Left ventricle myocardium inferior (tissue), 1 donor: ENCODE data around the gene TLR9. TPM values are rescaled to one million over a fixed set of nuclear protein-coding genes. Genes with fewer than 3 reads are reported as not detected.

ENCODE experiments used
- DNase-seq: peaks from one replicate; pipeline ENCODE4 v3.0.0-alpha.2; 2020
- H3K27ac ChIP-seq: fragments of 200-600 bp; replicated peaks from 2 replicates; pipeline ENCODE4 v1.8.0; 2021
- H3K27me3 ChIP-seq: fragments of 200-600 bp; 2 replicates; pipeline ENCODE4 v1.8.0; 2021; ENCODE audit warnings: low read depth
- H3K36me3 ChIP-seq: fragments of 200-600 bp; 2 replicates; pipeline ENCODE4 v1.8.0; 2021
- H3K4me1 ChIP-seq: fragments of 200-600 bp; 2 replicates; pipeline ENCODE4 v1.8.0; 2021
- H3K4me3 ChIP-seq: fragments of 200-600 bp; 2 replicates; pipeline ENCODE4 v1.8.0; 2021; ENCODE audit warnings: mild to moderate bottlenecking, moderate library complexity
- H3K9me3 ChIP-seq: fragments of 200-600 bp; replicated peaks from 2 replicates; pipeline ENCODE4 v1.8.0; 2021
- intact Hi-C: fragments of 100-400 bp; cut with micrococcal nuclease; formaldehyde crosslinking; loops from one replicate; pipeline ENCODE4 v1.11.0; 2022
- total RNA-seq: library from RNA; stranded (reverse); fragmentation: NEBNext Ultra II Directional; extraction: Animal tissue kit (Norgen Biotek cat#: 25700); gene quantifications from one replicate; pipeline ENCODE4 v1.2.1, GENCODE V29; 2021
- TF ChIP-seq, protein P1 (sequence below): fragments of 200-600 bp; IDR thresholded peaks from 2 replicates; pipeline ENCODE4 v1.8.0; 2021; ENCODE audit warnings: antibody characterized with exemption, mild to moderate bottlenecking, borderline replicate concordance
- donor health status: DM: no; HTN: yes; CAD: no; lungs with severe emphysema.

TLR9 gene
- total RNA-seq, 1 donor from 2014 or later: 0.66 TPM

DNA sequence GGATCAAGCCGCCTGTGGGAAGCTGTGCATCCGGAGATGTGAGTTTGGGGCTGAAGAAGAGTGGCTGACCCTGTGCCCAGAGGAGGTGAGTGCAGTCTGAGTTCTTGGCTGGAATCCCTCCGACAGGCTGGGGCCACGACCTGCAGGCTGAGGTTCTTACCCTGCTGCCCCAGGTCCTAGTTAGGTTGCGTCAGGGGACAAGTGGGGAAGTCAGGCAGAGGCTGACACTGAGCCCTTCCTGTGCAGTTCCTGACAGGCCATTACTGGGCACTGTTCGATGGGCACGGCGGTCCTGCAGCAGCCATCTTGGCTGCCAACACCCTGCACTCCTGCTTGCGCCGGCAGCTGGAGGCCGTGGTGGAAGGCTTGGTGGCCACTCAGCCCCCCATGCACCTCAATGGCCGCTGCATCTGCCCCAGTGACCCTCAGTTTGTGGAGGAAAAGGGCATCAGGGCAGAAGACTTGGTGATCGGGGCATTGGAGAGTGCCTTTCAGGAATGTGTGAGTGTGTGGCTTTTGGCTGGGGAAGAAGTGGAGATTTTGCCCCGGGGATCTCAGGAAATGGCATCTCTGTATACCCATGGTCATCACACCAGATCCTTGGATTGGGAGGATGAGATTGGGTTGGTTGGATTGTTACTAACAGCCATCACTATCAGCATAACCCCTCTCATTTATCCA is 21.4 kb upstream of the TLR9 start:
- Histone ChIP-seq H3K36me3 (peaks cover 28% of the 10 kb centered on the region), H3K4me1 (peaks cover 40% of the 10 kb centered on the region), H3K9me3 (no peaks in the 10 kb centered on the region), H3K4me3 (peak overlapping the region; percentile 70), H3K27me3 (no peaks in the 10 kb centered on the region), H3K27ac (peak overlapping the region; percentile 88)
- intact Hi-C loops: no loop called here
- DNase-seq: peak; percentile 25
- TF ChIP-seq, protein P1, sequence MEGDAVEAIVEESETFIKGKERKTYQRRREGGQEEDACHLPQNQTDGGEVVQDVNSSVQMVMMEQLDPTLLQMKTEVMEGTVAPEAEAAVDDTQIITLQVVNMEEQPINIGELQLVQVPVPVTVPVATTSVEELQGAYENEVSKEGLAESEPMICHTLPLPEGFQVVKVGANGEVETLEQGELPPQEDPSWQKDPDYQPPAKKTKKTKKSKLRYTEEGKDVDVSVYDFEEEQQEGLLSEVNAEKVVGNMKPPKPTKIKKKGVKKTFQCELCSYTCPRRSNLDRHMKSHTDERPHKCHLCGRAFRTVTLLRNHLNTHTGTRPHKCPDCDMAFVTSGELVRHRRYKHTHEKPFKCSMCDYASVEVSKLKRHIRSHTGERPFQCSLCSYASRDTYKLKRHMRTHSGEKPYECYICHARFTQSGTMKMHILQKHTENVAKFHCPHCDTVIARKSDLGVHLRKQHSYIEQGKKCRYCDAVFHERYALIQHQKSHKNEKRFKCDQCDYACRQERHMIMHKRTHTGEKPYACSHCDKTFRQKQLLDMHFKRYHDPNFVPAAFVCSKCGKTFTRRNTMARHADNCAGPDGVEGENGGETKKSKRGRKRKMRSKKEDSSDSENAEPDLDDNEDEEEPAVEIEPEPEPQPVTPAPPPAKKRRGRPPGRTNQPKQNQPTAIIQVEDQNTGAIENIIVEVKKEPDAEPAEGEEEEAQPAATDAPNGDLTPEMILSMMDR: no peak

DNA sequence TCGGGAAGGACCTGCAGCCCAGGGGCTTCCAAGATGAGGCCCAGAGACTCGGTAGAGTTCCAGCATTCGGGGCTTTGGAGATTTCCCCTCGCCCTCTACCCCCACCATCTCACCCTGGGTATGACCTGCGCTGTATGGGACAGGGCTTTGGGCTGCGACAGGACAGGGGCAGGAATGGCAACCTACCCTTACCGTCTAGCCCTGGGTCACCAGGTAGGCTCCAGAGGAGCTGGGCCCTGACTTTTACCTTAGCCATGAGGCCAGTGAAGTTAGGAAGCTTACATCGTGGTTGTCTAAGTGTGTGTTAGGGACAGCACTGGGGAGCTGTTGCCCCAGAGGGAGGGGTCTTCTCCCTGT is 20.8 kb upstream of the TLR9 start:
- Histone ChIP-seq H3K27ac (peak overlapping the region; percentile 88), H3K4me1 (peaks cover 37% of the 10 kb centered on the region), H3K4me3 (peak overlapping the region; percentile 70), H3K27me3 (no peaks in the 10 kb centered on the region), H3K9me3 (no peaks in the 10 kb centered on the region), H3K36me3 (peaks cover 21% of the 10 kb centered on the region)
- TF ChIP-seq, protein P1: no peak
- no peak for DNase-seq
- intact Hi-C loops: no loop called here

DNA sequence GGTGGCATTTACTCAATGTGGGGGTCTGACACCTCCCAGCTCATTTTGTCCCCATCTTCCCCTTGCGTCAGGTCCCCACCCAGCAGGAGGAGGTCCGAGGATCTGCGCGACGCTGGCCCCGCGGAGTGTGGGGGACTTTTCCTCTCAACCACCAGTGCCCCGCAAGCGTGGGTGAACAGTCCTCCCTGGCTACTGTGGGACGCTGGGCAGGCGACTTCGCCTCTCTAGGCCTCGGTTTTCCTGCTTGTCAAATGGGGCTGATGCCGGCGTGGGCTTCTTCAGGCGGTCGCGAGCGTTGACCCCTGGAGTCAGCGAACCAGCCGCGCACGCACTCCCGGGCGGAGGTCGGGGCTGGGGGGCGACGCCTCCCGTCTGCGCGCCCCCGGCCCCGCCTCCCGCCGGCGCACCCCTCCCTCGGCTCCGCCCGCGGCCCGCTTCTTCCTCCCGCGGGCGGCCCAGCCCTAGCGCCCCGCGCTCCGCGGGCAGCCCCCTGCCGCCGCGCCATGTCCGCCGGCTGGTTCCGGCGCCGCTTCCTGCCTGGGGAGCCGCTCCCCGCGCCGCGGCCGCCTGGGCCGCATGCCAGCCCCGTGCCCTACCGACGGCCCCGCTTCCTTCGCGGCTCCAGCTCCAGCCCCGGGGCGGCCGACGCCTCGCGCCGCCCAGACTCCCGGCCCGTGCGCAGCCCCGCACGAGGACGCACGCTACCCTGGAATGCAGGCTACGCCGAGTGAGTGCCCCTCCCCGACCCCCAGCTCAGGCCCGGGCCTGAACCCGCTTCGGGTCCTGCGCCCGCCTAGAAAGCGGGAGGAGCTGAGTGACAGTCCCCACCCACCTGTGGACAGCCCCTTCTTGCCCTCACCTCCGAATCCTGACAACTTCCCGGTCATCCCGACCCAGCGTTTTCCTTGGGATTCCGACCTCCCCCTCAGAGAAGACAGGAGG is 20.1 kb upstream of the TLR9 start, which contains the start of gene PPM1M:
Gene PPM1M (plus strand): TSS at position 438 of the 942 bp plus-strand sequence. CDS start 66 bp downstream, at position 504.
- peaks cover 43% of the 10 kb centered on the region for H3K4me1 ChIP-seq

DNA sequence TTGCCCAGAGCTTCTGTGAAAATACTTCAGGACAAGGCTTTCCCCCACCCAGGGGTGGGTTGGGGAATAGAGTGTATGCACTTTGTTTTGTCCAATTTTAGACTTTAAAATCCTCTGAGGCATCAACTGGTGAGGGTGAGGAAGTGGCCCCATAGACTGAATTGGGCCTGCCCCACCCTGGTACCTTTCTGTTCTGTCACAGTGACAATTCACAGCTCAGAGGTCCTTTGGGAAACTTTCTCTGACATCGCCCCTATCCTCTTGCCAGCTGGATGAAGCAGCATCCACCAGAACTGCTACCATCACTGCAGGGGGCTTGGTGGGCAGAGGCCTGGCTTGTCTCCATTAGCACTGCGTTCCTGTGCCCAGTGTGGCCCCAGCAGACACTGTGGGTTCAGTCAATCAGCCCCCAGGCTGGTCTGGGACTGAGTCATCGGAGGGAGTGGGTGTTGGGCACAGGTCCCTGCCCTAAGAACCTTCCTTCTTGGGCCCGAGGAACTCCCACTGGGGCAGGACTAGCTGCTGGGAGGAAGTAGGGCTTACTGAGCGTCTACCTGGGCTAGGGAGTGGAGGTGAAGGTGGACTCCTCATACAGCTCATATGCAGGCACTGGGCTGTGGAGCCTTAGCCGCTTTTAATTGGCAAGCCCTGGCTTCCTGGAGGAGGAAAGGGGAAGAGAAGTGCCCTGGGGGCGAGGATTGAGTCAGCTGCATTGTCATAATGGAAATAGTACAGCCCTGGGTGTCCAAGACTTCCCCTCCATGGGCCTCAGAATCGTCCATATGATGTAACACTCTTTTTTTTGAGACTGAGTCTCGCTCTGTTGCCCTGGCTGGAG is 18.6 kb upstream of the TLR9 start:
- peak; percentile 33 for DNase-seq
- intact Hi-C loops: no loop called here
- Histone ChIP-seq H3K36me3 (peaks cover 6% of the 10 kb centered on the region), H3K4me3 (no peak overlapping the region), H3K27ac (peak overlapping the region; percentile 88), H3K4me1 (peaks cover 53% of the 10 kb centered on the region), H3K9me3 (no peaks in the 10 kb centered on the region), H3K27me3 (no peaks in the 10 kb centered on the region)
- TF ChIP-seq, protein P1: no peak

More for the DNA sequence above, 20.1 kb upstream of the TLR9 start, which contains the start of gene PPM1M:
- intact Hi-C loops: no loop called here
- Histone ChIP-seq H3K4me3 (peak within 1 kb of the TSS; percentile 70), H3K9me3 (no peaks in the 10 kb centered on the region), H3K36me3 (peaks cover 15% of the 10 kb centered on the region), H3K27me3 (no peaks in the 10 kb centered on the region), H3K27ac (peak within 1 kb of the TSS; percentile 88)
- peak; percentile 58 for DNase-seq
- TF ChIP-seq, protein P1: no peak

DNA sequence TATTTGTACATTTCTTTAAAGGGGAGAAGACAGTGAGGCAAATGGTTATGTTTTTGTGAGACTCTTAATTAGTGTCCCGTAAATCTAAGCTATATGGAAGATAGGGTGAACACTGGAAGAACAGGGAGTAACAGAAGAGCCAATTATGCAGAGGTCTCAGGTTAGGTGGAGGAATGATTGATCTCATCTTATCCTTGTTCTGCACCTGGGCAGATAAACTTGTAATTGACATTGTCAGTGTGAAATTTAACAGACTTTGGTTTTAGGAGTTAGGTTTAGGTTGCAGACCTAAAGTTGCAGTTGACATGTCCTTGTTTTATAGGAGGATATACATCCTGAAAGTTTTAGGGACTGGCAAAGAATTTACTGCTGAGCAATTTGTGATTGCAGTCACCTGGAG is 16.6 kb upstream of the TLR9 start:
- Histone ChIP-seq H3K27me3 (no peaks in the 10 kb centered on the region), H3K9me3 (no peaks in the 10 kb centered on the region), H3K4me1 (peaks cover 62% of the 10 kb centered on the region), H3K4me3 (no peak overlapping the region), H3K27ac (no peak overlapping the region), H3K36me3 (no peaks in the 10 kb centered on the region)
- intact Hi-C loops: no loop called here
- no peak for DNase-seq
- TF ChIP-seq, protein P1: no peak
